Mammary epithelial cell (primary cell): ENCODE results near the gene ORAI1.

Experiments
- CTCF ChIP-seq, 2 donors: IDR thresholded peaks in 1 of 2; conservative IDR thresholded peaks in 1 of 2; 2 replicates each; pipeline ENCODE4 v1.5.1; 2011 to 2012; ENCODE audit warnings: inconsistent platforms in 2 of 2, low read length in 2 of 2, mild to moderate bottlenecking in 2 of 2, control low read depth in 1 of 2, low read depth in 1 of 2; ENCODE audit not compliant: insufficient read depth in 1 of 2; ENCODE audit errors: extremely low read depth in 1 of 2
- EZH2 ChIP-seq: IDR thresholded peaks from 2 replicates; pipeline ENCODE4 v1.6.1; 2012; ENCODE audit warnings: low read length, inconsistent platforms, borderline replicate concordance

GRCh38 chr12:121652767-121653497 is 26.6 kb downstream of the ORAI1 start:
- TF ChIP-seq CTCF (conservative IDR thresholded peaks at IDR 0.05 in 1 of 2, IDR thresholded peaks at IDR 0.05 in 1 of 2; ENCODE audit: extremely low read depth in 1 of 2, insufficient read depth in 1 of 2, low read depth in 1 of 2, low read length in 2 of 2) (no peak), EZH2 (no peak)
